ENCODE results near the gene COA1.
"Not testable (repeated sequence)": the region's sequence is repeated elsewhere in the genome, so short reads cannot be mapped to it uniquely, and the experiment has no call there.

DNA sequence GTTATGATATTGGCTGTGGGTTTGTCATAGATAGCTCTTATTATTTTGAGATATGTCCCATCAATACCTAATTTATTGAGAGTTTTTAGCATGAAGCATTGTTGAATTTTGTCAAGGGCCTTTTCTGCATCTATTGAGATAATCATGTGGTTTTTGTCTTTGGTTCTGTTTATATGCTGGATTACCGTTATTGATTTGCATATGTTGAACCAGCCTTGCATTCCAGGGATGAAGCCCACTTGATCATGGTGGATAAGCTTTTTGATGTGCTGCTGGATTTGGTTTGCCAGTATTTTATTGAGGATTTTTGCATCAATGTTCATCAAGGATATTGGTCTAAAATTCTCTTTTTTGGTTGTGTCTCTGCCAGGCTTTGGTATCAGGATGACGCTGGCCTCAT is 45.9 kb upstream of the COA1 start:
- TF ChIP-seq, protein P1, sequence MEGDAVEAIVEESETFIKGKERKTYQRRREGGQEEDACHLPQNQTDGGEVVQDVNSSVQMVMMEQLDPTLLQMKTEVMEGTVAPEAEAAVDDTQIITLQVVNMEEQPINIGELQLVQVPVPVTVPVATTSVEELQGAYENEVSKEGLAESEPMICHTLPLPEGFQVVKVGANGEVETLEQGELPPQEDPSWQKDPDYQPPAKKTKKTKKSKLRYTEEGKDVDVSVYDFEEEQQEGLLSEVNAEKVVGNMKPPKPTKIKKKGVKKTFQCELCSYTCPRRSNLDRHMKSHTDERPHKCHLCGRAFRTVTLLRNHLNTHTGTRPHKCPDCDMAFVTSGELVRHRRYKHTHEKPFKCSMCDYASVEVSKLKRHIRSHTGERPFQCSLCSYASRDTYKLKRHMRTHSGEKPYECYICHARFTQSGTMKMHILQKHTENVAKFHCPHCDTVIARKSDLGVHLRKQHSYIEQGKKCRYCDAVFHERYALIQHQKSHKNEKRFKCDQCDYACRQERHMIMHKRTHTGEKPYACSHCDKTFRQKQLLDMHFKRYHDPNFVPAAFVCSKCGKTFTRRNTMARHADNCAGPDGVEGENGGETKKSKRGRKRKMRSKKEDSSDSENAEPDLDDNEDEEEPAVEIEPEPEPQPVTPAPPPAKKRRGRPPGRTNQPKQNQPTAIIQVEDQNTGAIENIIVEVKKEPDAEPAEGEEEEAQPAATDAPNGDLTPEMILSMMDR (IDR thresholded peaks at IDR 0.05; ENCODE audit: low read length): not testable (repeated sequence)
- TF ChIP-seq EZH2 (optimal IDR thresholded peaks at IDR 0.05; ENCODE audit: low read depth, low read length); EZH2phosphoT487 (IDR thresholded peaks at IDR 0.05; ENCODE audit: low read length): not testable (repeated sequence)
